H1 (cell line): Measurements from ENCODE around the gene CDK7. TPM values are rescaled to one million over a fixed set of nuclear protein-coding genes. Genes with fewer than 3 reads are reported as not detected.

Source experiments
- CTCF ChIA-PET: fragments of 300-600 bp; sonication (Branson Sonifier 250); formaldehyde crosslinking; loops from one replicate; lab custom pipeline; 2021; ENCODE audit not compliant: partially characterized antibody; lab: Charles Lee
- POLR2A ChIA-PET: fragments of 300-600 bp; sonication (Branson Sonifier 250); formaldehyde crosslinking; loops from one replicate; lab custom pipeline; 2021; ENCODE audit warnings: inconsistent platforms; ENCODE audit not compliant: partially characterized antibody; lab: Charles Lee
- DNase-seq, 2 experiments: peaks; one replicate each; pipeline versions ENCODE4 v3.0.0 to v3.0.0-alpha.2; 2010 to 2022; ENCODE audit warnings: low spot score in 2 of 2, low read depth in 1 of 2, mixed read lengths in 1 of 2
- FAIRE-seq: peaks from 2 replicates; lab custom pipeline; 2011; peaks lifted over from hg19 to GRCh38; lab: Jason Lieb, UNC
- H2AFZ ChIP-seq: 2 replicates; pipeline ENCODE4 v1.8.1; 2012; ENCODE audit warnings: low read length, inconsistent platforms
- H2AK5ac ChIP-seq: 2 replicates; pipeline ENCODE4 v1.6.1; 2013; ENCODE audit warnings: low read depth, low read length
- H2BK120ac ChIP-seq: replicated peaks from 2 replicates; pipeline ENCODE3; 2013; ENCODE audit warnings: low read depth, low read length, inconsistent platforms
- H2BK12ac ChIP-seq: 2 replicates; pipeline ENCODE4 v1.6.1; 2013; ENCODE audit warnings: low read depth, low read length
- H2BK15ac ChIP-seq: 2 replicates; pipeline ENCODE4 v1.6.1; 2013; ENCODE audit warnings: low read length
- H2BK20ac ChIP-seq: 2 replicates; pipeline ENCODE4 v1.6.1; 2013; ENCODE audit warnings: low read length
- H2BK5ac ChIP-seq: 2 replicates; pipeline ENCODE4 v1.6.1; 2013; ENCODE audit warnings: low read depth, low read length
- H3K14ac ChIP-seq: 2 replicates; pipeline ENCODE4 v1.6.1; 2013; ENCODE audit warnings: inconsistent platforms; ENCODE audit not compliant: insufficient read length
- H3K18ac ChIP-seq: 2 replicates; pipeline ENCODE4 v1.6.1; 2013; ENCODE audit warnings: low read length; ENCODE audit errors: extremely low read depth
- H3K23ac ChIP-seq: 2 replicates; pipeline ENCODE4 v1.6.1; 2013; ENCODE audit warnings: inconsistent platforms; ENCODE audit not compliant: insufficient read length
- H3K23me2 ChIP-seq: 2 replicates; pipeline ENCODE4 v1.6.1; 2013; ENCODE audit warnings: low read depth, low read length
- H3K27ac ChIP-seq: 2 replicates; pipeline ENCODE4 v1.6.1; 2011; ENCODE audit warnings: low read depth, low read length, inconsistent platforms
- H3K27me3 ChIP-seq, 4 experiments: replicated peaks in 1 of 4; 1 replicate in 1 of 4; 2 replicates in 3 of 4; pipeline versions ENCODE4 v1.6.1 to v1.8.1; 2011 to 2013; ENCODE audit warnings: low read length in 3 of 4, mild to moderate bottlenecking in 3 of 4, inconsistent platforms in 2 of 4, mixed read lengths in 2 of 4, moderate library complexity in 1 of 4; ENCODE audit not compliant: control insufficient read depth in 3 of 4, insufficient read depth in 3 of 4; ENCODE audit errors: extremely low read depth in 1 of 4
- H3K36me3 ChIP-seq, 4 experiments: 2 replicates each; pipeline versions ENCODE4 v1.6.1 to v1.8.1; 2011 to 2013; ENCODE audit warnings: mild to moderate bottlenecking in 4 of 4, low read length in 3 of 4, moderate library complexity in 2 of 4, control low read depth in 1 of 4, inconsistent platforms in 1 of 4; ENCODE audit not compliant: insufficient read depth in 4 of 4, control insufficient read depth in 2 of 4
- H3K4ac ChIP-seq: replicated peaks from 2 replicates; pipeline ENCODE3; 2013; ENCODE audit warnings: low read length, low read depth, mixed read lengths, inconsistent platforms; ENCODE audit not compliant: insufficient read length
- H3K4me1 ChIP-seq, 4 experiments: replicated peaks in 1 of 4; 1 replicate in 1 of 4; 2 replicates in 3 of 4; pipeline versions ENCODE4 v1.6.1 to v1.8.1; 2011 to 2013; ENCODE audit warnings: low read length in 3 of 4, inconsistent platforms in 2 of 4, mixed read lengths in 1 of 4; ENCODE audit not compliant: insufficient read depth in 4 of 4, control insufficient read depth in 3 of 4
- H3K4me2 ChIP-seq, 2 experiments: 2 replicates each; pipeline versions ENCODE4 v1.6.1 to v1.8.1; 2011 to 2013; ENCODE audit warnings: low read depth in 2 of 2, low read length in 2 of 2, control low read depth in 1 of 2, inconsistent platforms in 1 of 2, mild to moderate bottlenecking in 1 of 2; ENCODE audit not compliant: insufficient read depth in 1 of 2
- H3K4me3 ChIP-seq, 4 experiments: fragments of 200-600, 300-600 bp in 1 of 4; sonication (generic), shearing (Covaris generic), sonication (Bioruptor Twin) in 1 of 4; 2 replicates each; pipeline versions ENCODE4 v1.5.1 to v1.8.1; 2011 to 2016; ENCODE audit warnings: low read length in 4 of 4, low read depth in 3 of 4, control low read depth in 2 of 4, inconsistent platforms in 2 of 4, mild to moderate bottlenecking in 2 of 4, mixed read lengths in 1 of 4, moderate library complexity in 1 of 4; ENCODE audit not compliant: insufficient read depth in 2 of 4; ENCODE audit errors: extremely low read depth in 1 of 4
- H3K56ac ChIP-seq: replicated peaks from 2 replicates; pipeline ENCODE3; 2013; ENCODE audit warnings: low read depth, mild to moderate bottlenecking, mixed read lengths, low read length, inconsistent platforms; ENCODE audit not compliant: insufficient read length
- H3K79me1 ChIP-seq: 2 replicates; pipeline ENCODE4 v1.6.1; 2013; ENCODE audit warnings: low read depth, low read length, control low read depth
- H3K79me2 ChIP-seq, 2 experiments: 2 replicates each; pipeline versions ENCODE4 v1.6.1 to v1.8.1; 2012 to 2013; ENCODE audit warnings: low read length in 2 of 2, mild to moderate bottlenecking in 2 of 2, inconsistent platforms in 1 of 2; ENCODE audit not compliant: insufficient read depth in 2 of 2, control insufficient read depth in 1 of 2
- H3K9ac ChIP-seq, 4 experiments: replicated peaks in 1 of 4; 1 replicate in 1 of 4; 2 replicates in 3 of 4; pipeline versions ENCODE4 v1.6.1 to v1.8.1; 2011 to 2013; ENCODE audit warnings: low read depth in 3 of 4, low read length in 3 of 4, control low read depth in 2 of 4, mild to moderate bottlenecking in 2 of 4, moderate library complexity in 2 of 4, inconsistent platforms in 1 of 4; ENCODE audit errors: extremely low read depth in 1 of 4
- H3K9me3 ChIP-seq, 2 experiments: 2 replicates each; pipeline versions ENCODE4 v1.6.1 to v1.8.1; 2012 to 2013; ENCODE audit warnings: mild to moderate bottlenecking in 2 of 2, moderate library complexity in 2 of 2, control low read depth in 1 of 2, inconsistent platforms in 1 of 2, low read depth in 1 of 2, low read length in 1 of 2, mixed read lengths in 1 of 2; ENCODE audit not compliant: insufficient read depth in 2 of 2
- H4K20me1 ChIP-seq, 2 experiments: replicated peaks in 1 of 2; 2 replicates each; pipeline versions ENCODE3 to v1.8.1; 2011 to 2013; ENCODE audit warnings: inconsistent platforms in 2 of 2, low read length in 2 of 2, mild to moderate bottlenecking in 1 of 2; ENCODE audit not compliant: insufficient read depth in 2 of 2, control insufficient read depth in 1 of 2
- H4K5ac ChIP-seq: 2 replicates; pipeline ENCODE4 v1.6.1; 2013; ENCODE audit warnings: low read length, low read depth, mixed read lengths, inconsistent platforms; ENCODE audit not compliant: insufficient read length
- H4K8ac ChIP-seq: 2 replicates; pipeline ENCODE4 v1.8.0; 2013; ENCODE audit warnings: mild to moderate bottlenecking, moderate library complexity, low read length, inconsistent platforms; ENCODE audit not compliant: insufficient read depth; ENCODE audit errors: extremely low read depth
- H4K91ac ChIP-seq: replicated peaks from 2 replicates; pipeline ENCODE3; 2013; ENCODE audit warnings: low read length, mixed read lengths, inconsistent platforms; ENCODE audit not compliant: insufficient read length
- BACH1 ChIP-seq: IDR thresholded peaks from 2 replicates; pipeline ENCODE4 v1.6.1; 2012; ENCODE audit warnings: low read length, improper control_type of control experiment
- CHD2 ChIP-seq: IDR thresholded peaks from 2 replicates; pipeline ENCODE4 v1.6.1; 2012; ENCODE audit warnings: low read length, improper control_type of control experiment
- FOSL1 ChIP-seq: IDR thresholded peaks from 2 replicates; pipeline ENCODE4 v1.6.1; 2011; ENCODE audit warnings: mild to moderate bottlenecking, low read depth, low read length, moderate library complexity; ENCODE audit not compliant: insufficient read depth
- HDAC6 ChIP-seq: IDR thresholded peaks from one replicate; pipeline ENCODE4 v1.7.1; 2012; ENCODE audit warnings: low read depth, mild to moderate bottlenecking, inconsistent platforms, low read length, moderate library complexity
- RFX5 ChIP-seq: IDR thresholded peaks from 2 replicates; pipeline ENCODE4 v1.6.1; 2011; ENCODE audit warnings: low read depth, low read length, improper control_type of control experiment, borderline replicate concordance
- TBP ChIP-seq: IDR thresholded peaks from 2 replicates; pipeline ENCODE4 v1.6.1; 2011; ENCODE audit warnings: low read depth, low read length, improper control_type of control experiment
- TEAD4 ChIP-seq: IDR thresholded peaks from 2 replicates; pipeline ENCODE4 v1.6.1; 2012; ENCODE audit warnings: low read depth, low read length, inconsistent platforms, mixed read lengths
- WGBS, 2 experiments: shearing (Covaris generic) in 1 of 2; methylation state at CpG; one replicate each; pipeline versions ENCODE4 v1.1.6 to v1.1.7; 2013 to 2015; ENCODE audit warnings: low lambda C conversion rate in 2 of 2, mixed read lengths in 2 of 2, inconsistent platforms in 1 of 2, low coverage in 1 of 2, missing lambda C conversion rate in 1 of 2; ENCODE audit not compliant: insufficient replicate concordance in 2 of 2, insufficient coverage in 1 of 2, insufficient read length in 1 of 2; ENCODE audit errors: extremely low coverage in 1 of 2, missing lambda C conversion rate in 1 of 2; 5-methylcytosine and 5-hydroxymethylcytosine counted together
- polyA plus RNA-seq, 7 experiments: library from polyadenylated mRNA; depleted of rRNA in 3 of 7; stranded (reverse) in 5 of 7; unstranded in 2 of 7; fragments of >200 nt in 5 of 7; fragments of 200-250 nt in 2 of 7; gene quantifications; 1 replicate in 5 of 7; 2 replicates in 1 of 7; 4 replicates in 1 of 7; pipeline versions ENCODE4 v1.2.1 to v1.2.3, GENCODE V29; 2011 to 2013; ENCODE audit warnings: missing spikeins in 2 of 7, mixed read lengths in 2 of 7
- total RNA-seq: library from RNA; stranded (reverse); fragmentation: NEBNext Ultra II Directional; extraction: Animal tissue kit (Norgen Biotek cat#: 25700); gene quantifications from 2 replicates; pipeline ENCODE4 v1.2.1, GENCODE V29; 2021

CDK7 gene
- total and polyA plus RNA-seq, 2 of the 8 experiments (the other 6 are each of a cell fraction or from before 2014, with no cell fraction given), result 39.9 to 63.4 TPM

GRCh38 chr5:69309380-69309779 is 74.7 kb downstream of the CDK7 start:
- Histone ChIP-seq H2BK12ac (no peak overlapping the region), H3K79me2 (no peaks in the 10 kb centered on the region), H3K4me3 (no peak overlapping the region), H3K9ac (no peak overlapping the region), H4K8ac (no peak overlapping the region), H3K14ac (no peak overlapping the region), H3K4me2 (no peak overlapping the region), H2AFZ (no peak overlapping the region), H4K5ac (no peak overlapping the region), H2AK5ac (no peak overlapping the region), H3K18ac (no peak overlapping the region), H4K20me1 (no peaks in the 10 kb centered on the region), H3K9me3 (0 out of 4 replicates have a peak, but pooled peaks cover 0 to 4% of the 10 kb centered on the region in 2 experiments), H2BK120ac (no peak overlapping the region), H3K56ac (no peak overlapping the region), H3K23ac (no peak overlapping the region), H2BK20ac (no peak overlapping the region), H3K23me2 (no peaks in the 10 kb centered on the region), H3K4ac (no peak overlapping the region), H2BK5ac (no peak overlapping the region), H3K79me1 (no peaks in the 10 kb centered on the region), H2BK15ac (no peak overlapping the region), H3K4me1 (no peaks in the 10 kb centered on the region), H3K27me3 (no peaks in the 10 kb centered on the region), H3K36me3 (peaks cover 0 to 3% (median 0%) of the 10 kb centered on the region in 4 experiments; a peak in 1 of 8 replicates), H3K27ac (no peak overlapping the region), H4K91ac (no peak overlapping the region)
- 93% methylated on average over 5 of the region's 5 CpGs; no CpG with 5 or more reads in 1 of the 2 experiments for WGBS, 2 experiments
- CTCF ChIA-PET, result interaction anchor here (0.8 to 1.2 kb wide), 2 partner anchors 18 to 26 kb away, joined by 3 read pairs; no protein-coding TSS in a partner anchor
- POLR2A ChIA-PET, result no interaction called here
- DNase-seq (no peak), FAIRE-seq (no peak)
- TF ChIP-seq HDAC6, result no peak
- TF ChIP-seq BACH1, result no peak
- TF ChIP-seq TBP, result no peak
- TF ChIP-seq RFX5, result no peak
- no peak for TF ChIP-seq FOSL1
- no peak for TF ChIP-seq CHD2
- no peak for TF ChIP-seq TEAD4
